GM18867 (cell line): ENCODE measurements around the gene PRCC.
"Not testable (repeated sequence)": the region's sequence is repeated elsewhere in the genome, so short reads cannot be mapped to it uniquely, and the experiment has no call there.

Experiments used
- ATAC-seq: cut with Tn5 transposase; IDR thresholded peaks from one replicate; pipeline ENCODE4 v1.9.1; 2021; ENCODE audit warnings: mild to moderate bottlenecking, moderate library complexity; ENCODE audit not compliant: unreplicated experiment

PRCC gene

GRCh38 chr1:156757572-156758253 lies 9.6 kb upstream of the PRCC start:
- not testable (repeated sequence) for ATAC-seq

- ATAC-seq, result no peak
Observed at GRCh38 chr1:156760092-156760795, 7.1 kb upstream of the PRCC start.

- no peak for ATAC-seq
Observed at GRCh38 chr1:156760796-156761104, 6.6 kb upstream of the PRCC start.

GRCh38 chr1:156765136-156765535 lies 2.2 kb upstream of the PRCC start:
- ATAC-seq, result not testable (repeated sequence)

- ATAC-seq, result no peak
Observed at GRCh38 chr1:156765666-156766065, 1.7 kb upstream of the PRCC start.

GRCh38 chr1:156766298-156767100 lies 836 bp upstream of the PRCC start:
- ATAC-seq, result peak; percentile 6

- peak; percentile 6 for ATAC-seq
Observed at GRCh38 chr1:156767879-156768604, 707 bp downstream of the PRCC start.

- no peak for ATAC-seq
Observed at GRCh38 chr1:156768610-156769295, 1.4 kb downstream of the PRCC start.

GRCh38 chr1:156772222-156772621 lies 4.9 kb downstream of the PRCC start:
- no peak for ATAC-seq

GRCh38 chr1:156772728-156773497 lies 5.6 kb downstream of the PRCC start:
- ATAC-seq, result no peak

GRCh38 chr1:156773607-156774006 lies 6.3 kb downstream of the PRCC start:
- ATAC-seq, result no peak

GRCh38 chr1:156775799-156776198 lies 8.5 kb downstream of the PRCC start:
- ATAC-seq, result no peak

- ATAC-seq, result no peak
Observed at GRCh38 chr1:156776942-156777341, 9.6 kb downstream of the PRCC start.

- ATAC-seq, result no peak
Observed at GRCh38 chr1:156777573-156777972, 10.2 kb downstream of the PRCC start.

- ATAC-seq, result no peak
Observed at GRCh38 chr1:156781585-156782186, 14.4 kb downstream of the PRCC start.

- no peak for ATAC-seq
Observed at GRCh38 chr1:156785458-156785857, 18.1 kb downstream of the PRCC start.

- ATAC-seq, result no peak
Observed at GRCh38 chr1:156786640-156787039, 19.3 kb downstream of the PRCC start.

- ATAC-seq, result no peak
Observed at GRCh38 chr1:156788136-156788535, 20.8 kb downstream of the PRCC start.

GRCh38 chr1:156789621-156790318 lies 22.4 kb downstream of the PRCC start:
- ATAC-seq, result no peak
